Activated gamma-delta T cell treated with Interleukin-2 at 50 U/mL for 16 hours (primary cell): ENCODE results near the gene BARX2.

ENCODE experiments used
- DNase-seq: peaks from one replicate; pipeline ENCODE4 v3.0.0-alpha.2; 2020

Gene BARX2

GRCh38 chr11:129402206-129403171 is 26.8 kb downstream of the BARX2 start:
- DNase-seq: no peak

- DNase-seq: no peak
These were observed 29.1 kb downstream of the BARX2 start for GRCh38 chr11:129404731-129405130.

- no peak for DNase-seq
These were observed 33.3 kb downstream of the BARX2 start for GRCh38 chr11:129408865-129409444.

GRCh38 chr11:129410395-129410960 is 34.8 kb downstream of the BARX2 start:
- DNase-seq: no peak

GRCh38 chr11:129412494-129412893 is 36.8 kb downstream of the BARX2 start:
- DNase-seq: no peak

- no peak for DNase-seq
These were observed 38.7 kb downstream of the BARX2 start for GRCh38 chr11:129414144-129414872.

- no peak for DNase-seq
These were observed 40.6 kb downstream of the BARX2 start for GRCh38 chr11:129416080-129416820.

GRCh38 chr11:129417458-129417857 is 41.8 kb downstream of the BARX2 start:
- DNase-seq: no peak

GRCh38 chr11:129418039-129418438 is 42.4 kb downstream of the BARX2 start:
- DNase-seq: no peak

GRCh38 chr11:129419386-129419785 is 43.7 kb downstream of the BARX2 start:
- DNase-seq: no peak

- DNase-seq: no peak
These were observed 47.8 kb downstream of the BARX2 start for GRCh38 chr11:129423426-129423825.

GRCh38 chr11:129425214-129425613 is 49.6 kb downstream of the BARX2 start:
- DNase-seq: no peak

- DNase-seq: no peak
These were observed 50.4 kb downstream of the BARX2 start for GRCh38 chr11:129426038-129426437.

- DNase-seq: no peak
These were observed 51.1 kb downstream of the BARX2 start for GRCh38 chr11:129426776-129427175.

- no peak for DNase-seq
These were observed 51.7 kb downstream of the BARX2 start for GRCh38 chr11:129427376-129427775.

- DNase-seq: no peak
These were observed 52.3 kb downstream of the BARX2 start for GRCh38 chr11:129427816-129428406.

GRCh38 chr11:129428557-129428956 is 52.9 kb downstream of the BARX2 start:
- no peak for DNase-seq

- DNase-seq: no peak
These were observed 59.2 kb downstream of the BARX2 start for GRCh38 chr11:129434641-129435498.

GRCh38 chr11:129435499-129436245 is 60.0 kb downstream of the BARX2 start:
- DNase-seq: no peak

GRCh38 chr11:129436573-129436972 is 60.9 kb downstream of the BARX2 start:
- no peak for DNase-seq
